ENCODE data around the gene SLC22A7.
"Not testable (repeated sequence)": the region's sequence is repeated elsewhere in the genome, so short reads cannot be mapped to it uniquely, and the experiment has no call there.

Gene SLC22A7

DNA sequence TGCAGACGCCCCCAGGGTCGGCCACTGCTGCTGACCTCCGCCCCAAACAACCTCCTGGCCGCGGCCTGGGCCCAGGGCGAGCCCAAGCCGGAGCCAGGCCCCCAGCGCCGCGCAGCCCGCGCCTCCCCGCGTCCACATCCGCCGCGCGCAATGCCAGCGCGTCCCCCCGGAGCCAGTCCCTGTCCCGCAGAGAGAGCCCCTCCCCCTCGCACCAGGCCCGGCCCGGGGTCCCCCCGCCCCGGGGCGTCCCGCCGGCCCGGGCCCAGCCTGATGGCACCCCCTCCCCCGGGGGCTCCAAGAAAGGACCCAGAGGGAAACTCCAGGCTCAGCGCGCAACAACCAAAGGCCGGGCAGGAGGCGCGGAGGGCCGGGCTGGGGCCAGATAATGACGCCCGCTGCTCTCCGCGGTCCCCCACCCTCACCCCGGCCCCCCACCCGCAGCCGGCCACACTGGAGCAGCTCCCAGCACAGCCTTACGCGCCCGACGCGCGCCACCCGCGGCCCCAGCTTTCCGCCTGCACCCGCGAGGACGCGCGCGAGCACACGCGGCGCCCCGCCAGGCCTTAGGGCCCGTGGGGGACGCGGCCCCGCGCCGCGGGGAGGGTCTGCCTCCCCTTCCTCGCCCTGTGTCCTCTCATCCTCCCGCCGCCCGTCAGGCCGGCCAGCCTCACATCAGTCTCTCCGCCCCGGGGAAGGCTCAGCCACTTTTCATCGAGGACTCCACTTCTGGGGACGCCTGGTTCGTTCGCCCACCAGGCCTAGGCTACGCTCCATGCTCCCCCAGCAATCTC is 12.9 kb upstream of the SLC22A7 start:
- DNase-seq, result no peak

DNA sequence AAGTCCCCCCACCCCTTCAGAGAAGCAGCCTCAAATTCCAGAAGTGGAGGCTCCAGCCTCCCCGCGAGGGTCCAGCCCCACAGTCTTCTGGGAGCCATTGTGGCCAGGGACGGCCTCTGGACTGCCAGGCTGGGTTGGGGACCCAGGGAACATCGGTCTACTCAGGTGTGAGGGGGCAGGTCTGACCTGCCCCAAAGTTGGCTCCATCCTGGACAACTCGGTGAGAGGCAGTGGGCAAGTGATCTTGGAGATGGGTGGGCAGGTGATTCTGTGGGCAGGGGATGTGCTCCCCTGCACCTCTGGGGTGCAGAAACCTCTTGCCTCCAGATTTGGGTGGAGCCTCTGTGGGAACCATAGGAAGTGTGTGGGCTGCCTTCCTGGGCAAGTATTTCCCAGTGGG is 12.2 kb upstream of the SLC22A7 start:
- no peak for DNase-seq

DNA sequence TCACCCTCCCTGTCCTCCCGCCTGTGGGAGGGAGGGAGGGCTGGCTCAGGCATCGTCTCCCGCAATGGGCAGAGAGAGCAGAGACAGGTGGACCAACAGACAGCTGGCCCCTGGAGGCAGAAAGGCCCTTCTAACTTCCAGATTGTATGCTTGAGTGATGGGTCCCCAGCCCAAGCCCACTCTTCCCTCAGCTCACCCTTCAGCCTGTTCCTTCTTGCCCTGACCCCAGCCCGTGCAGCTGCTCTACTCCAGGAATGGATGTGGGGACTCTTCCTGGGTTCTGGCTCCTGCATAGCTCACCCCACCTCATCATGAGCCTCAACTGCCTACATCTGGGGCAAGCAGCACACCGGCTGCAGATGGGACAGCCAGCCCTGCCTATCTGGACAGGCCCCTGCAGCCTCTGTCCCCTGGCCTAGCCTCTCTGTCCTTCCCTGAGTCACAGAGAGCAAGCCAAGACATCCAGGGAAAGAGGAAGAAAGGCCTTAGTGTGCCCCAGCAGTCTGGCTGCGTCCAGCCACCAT is 11.5 kb upstream of the SLC22A7 start:
- DNase-seq, result no peak

DNA sequence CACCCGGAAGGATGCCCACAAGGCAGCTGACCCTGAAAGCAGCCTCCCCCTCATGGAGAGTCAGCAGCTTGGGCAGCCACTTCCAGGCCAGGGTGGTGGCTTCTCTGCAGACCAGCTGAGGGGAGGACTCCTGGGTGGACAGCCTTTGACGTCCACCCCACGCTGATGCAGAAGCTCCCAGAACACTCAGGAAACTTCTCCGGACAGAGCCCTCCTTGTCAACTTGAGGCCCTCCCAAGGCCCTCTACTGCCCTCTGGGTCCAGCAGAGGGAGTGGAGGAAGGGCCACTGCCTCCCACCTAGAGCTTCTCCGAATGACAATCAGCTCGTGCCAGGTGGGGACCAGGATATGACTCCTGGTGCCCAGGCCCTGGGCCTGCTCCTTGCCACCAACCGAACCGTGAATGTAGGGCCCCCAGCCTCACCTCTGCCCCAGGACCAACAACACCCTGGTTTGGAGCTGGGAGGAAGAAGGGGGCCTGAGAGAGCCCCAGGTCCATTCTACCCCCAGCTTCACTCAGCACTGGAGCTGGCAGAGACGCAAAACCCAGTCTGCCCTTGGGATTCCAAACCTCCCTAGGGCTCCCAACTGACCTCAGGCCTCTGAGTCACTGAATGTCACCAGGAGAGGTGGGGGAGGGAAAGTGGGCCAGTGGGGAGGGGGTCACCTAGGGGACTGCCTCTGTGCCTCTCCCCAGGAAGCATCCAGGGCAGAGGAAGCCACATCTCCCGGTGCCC is 10.9 kb upstream of the SLC22A7 start:
- no peak for DNase-seq

DNA sequence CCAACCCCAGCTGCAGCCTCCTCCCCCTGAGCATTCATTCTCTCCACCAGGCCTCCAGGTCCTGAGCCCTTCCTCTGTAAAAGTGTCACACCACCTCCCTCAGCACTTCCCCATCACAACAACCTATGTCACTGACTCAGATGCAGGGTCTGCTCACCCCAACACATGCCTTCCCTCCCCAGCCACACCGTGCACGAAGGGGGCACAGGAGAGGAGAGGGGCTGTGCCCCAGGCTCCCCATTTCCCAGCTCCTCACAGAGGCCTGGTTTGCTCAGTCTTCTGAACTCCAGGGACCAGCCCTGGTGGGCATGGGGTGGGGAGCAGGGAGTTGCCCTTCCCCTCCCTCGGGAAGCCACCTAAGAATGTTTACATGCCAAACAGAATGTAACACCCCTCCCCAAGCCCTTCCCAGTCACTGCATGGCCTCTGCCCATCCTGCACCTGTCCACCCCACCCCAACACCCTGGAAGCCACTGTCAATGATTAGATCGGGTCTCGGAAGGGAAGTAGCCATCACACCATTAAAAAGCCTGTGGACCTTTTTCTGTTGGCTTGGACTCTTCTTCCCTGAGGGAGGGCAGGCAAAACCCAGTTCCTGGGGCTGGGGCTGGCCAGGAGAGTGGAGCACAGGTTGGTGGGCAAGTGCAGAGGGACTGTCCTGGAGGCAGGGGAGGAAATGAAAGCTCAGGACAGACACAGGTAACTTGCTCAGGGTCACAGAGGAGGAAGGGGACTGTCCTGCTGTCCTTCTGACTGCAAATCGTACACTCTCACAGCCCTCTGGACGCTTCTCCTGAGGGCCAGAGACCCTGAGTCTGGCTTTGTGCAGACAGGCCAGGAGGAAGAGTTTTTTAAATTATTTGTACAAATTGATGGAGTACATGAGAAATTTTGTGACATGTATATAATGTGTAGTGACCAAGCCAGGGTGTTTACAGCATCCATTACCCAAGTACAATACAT is 10.1 kb upstream of the SLC22A7 start:
- no peak for DNase-seq

DNA sequence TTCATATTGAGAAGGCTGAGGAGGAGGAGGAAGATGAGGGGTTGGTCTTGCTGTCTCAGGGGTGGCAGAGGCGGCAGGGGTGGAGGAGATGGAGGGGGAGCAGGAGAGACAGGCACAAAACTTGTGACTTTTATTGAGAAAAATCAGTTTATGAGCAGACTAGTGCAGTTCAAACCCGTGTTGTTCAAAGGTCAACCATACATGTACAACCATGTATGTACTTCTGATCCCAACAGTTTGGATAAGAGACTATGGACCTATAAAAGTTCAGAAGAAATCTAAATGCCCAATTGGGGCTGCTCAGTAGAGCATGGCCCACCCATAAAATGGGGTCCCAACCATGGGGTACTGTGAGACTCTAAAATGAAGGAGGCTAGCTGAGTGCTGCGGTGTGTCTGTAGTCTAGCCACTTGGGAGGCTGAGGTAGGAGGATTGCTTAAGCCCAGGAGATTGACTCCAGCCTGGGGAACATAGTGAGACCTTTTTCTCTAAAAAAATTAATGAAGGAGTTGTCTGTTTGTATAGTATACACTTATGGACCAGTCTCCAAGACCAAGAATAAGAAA is 7.6 kb upstream of the SLC22A7 start:
- DNase-seq, result no peak

DNA sequence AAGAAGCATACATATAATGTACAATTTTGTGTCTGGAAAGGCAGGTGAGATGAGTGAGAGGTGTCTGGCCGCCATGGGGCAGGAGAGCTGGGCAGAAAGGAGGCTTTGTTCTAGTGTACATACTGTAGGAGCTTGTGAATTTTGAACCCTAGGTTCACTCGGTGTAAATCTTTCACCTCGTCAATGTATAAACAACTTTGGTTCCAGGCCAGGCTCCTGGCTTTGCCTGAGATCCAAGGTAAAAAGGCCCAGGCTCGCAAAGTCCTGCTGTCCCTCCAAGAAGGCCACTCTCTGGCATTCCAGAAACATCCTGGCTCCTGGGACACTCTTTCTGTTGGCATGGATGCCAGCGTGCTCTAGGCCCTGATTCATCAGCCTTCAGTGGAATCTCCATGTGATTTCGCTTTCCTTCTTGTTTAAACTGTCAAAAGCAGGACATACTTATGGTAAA is 7.1 kb upstream of the SLC22A7 start:
- no peak for DNase-seq

DNA sequence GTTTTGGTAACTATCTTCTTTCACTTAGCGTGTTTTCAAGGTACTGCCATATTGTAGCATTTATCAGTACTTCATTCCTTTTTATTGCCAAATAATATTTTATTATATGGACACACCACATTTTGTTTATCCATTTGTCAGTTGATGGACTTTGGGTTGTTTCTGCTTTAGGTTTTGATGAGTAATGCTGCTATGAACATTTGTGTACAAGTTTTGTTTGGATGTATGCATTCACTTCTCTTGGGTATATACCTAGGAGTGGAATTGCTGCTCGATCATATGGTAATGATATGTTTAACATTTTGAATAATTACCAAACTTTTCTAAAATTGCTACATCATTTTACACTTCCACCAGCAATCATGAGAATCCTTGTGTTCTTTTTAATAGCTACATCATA is 6.4 kb upstream of the SLC22A7 start:
- no peak for DNase-seq

DNA sequence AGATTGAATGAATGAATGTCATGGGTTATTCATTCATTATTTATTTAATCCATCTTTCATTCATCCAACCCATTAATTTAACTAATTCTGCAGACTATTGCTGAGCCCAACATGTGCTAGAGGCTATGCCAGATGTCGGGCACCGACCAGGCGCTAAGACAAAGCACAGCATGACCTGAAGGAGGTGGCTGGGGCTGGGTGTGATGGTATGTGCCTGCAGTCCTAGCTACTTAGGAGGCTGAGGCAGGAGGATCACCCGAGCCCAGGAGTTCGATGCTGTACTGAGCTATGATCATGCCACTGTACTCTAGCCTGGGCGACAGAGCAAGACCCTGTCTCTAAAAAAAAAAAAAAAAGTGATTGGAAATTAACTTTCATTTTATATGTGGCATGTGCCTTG is 5.7 kb upstream of the SLC22A7 start:
- DNase-seq, result no peak

DNA sequence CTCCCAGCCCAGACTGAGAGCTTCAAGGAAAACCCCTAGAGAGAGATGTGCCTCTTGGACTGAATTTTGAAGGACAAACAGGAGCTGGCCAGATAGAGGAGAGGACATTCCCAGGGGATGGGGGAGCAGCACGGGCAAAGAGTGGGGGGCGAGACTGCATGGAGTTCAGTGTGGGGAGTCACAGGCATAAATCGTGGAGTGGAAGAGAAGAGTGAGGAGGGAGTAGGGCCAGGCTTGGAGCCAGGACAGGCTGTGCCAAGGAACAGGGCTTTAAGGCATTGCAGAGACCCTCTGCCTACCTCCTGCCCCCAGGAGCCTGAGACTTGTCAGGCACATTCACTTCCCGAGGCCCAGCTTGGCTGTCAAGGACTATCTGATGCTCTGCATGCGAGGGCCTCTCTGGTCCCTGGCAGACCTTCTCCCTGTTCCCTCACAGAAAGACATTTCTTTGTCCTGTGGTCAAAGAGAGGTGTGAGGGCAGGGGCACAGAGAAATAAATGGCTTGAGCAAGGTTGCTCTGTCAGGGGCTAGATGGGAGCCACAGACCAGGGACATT is 5.2 kb upstream of the SLC22A7 start:
- no peak for DNase-seq

DNA sequence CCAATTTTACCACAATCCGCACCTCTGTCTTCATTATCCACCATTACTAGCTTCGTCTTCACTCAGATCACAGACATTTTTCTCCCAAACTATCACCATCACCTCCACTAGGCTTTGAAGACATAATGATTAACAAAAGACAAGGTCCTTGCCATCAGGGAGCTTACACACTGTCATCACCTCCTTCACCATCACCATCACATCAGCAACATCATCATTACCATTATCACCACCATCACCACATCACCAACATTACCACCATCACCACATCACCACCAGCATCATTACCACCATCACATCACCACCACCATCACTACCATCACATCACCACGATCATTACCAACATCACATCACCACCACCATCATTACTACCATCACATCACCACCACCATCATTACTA is 4.4 kb upstream of the SLC22A7 start:
- no peak for DNase-seq

DNA sequence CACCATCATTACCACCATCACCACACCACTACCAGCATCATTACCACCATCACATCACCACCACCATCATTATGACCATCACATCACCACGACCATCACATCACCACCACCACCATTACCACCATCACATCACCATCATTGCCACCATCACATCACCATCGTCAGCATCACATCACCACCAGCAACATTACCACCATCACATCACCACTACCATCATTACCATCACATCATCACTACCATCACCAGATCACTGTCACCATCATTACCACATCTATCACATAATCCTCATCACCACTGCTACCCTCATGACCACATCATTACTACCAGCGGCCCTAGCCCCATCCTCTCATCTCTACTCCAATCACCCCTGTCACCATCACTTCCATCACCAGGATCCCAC is 3.5 kb upstream of the SLC22A7 start:
- DNase-seq, result no peak

DNA sequence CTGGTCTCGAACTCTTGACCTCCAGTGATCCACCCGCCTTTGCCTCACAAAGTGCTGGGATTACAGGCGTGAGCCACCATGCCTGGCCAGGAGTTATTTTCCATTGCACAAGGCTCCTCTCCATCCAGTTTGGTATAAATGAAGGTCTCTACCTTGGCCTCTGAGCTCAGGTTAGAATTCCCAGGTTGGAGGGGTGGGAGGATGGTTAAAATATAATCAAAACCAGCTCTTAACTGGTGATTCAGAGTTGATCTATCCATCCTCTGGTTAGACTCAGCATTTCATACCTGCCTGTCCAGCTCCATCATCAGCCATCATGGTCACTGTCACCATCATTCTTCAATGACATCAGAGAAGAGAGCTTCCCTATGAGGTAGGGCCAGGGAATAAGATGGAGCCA is 2.6 kb upstream of the SLC22A7 start:
- no peak for DNase-seq

DNA sequence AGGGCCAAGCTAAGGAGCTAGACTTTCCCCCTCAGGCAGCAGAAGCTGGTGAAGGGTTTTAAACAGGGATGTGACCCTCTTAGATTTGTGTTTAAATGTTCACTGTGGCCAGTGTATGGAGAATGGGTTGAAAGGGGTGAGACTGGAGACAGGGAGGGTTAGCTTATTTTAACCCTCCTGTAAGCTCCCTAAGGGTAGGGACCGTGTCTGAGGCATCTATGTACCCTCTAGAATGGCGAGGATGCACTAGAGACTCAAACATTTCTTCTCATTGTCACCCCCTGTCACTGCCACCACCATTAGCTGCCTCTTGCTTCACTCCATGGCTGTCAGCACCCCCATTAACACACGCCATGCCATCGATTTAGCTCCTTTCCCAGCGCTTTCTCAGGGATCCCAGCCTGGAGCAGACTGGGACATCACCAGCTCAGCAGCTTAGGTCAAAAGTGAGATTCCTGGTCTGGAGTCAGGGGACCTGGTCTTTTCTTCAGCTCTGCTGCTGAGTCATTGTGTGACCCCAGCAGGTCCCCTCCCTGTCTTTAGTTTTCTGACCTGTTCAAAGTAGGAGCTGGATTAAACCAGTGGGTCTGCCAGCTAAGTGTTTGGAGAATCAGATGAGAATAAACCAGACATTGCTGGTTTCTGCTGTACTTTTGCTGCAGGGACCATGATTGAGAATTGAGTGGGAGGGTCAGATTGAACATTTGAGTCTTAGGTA is 1.1 kb upstream of the SLC22A7 start:
- no peak for DNase-seq

DNA sequence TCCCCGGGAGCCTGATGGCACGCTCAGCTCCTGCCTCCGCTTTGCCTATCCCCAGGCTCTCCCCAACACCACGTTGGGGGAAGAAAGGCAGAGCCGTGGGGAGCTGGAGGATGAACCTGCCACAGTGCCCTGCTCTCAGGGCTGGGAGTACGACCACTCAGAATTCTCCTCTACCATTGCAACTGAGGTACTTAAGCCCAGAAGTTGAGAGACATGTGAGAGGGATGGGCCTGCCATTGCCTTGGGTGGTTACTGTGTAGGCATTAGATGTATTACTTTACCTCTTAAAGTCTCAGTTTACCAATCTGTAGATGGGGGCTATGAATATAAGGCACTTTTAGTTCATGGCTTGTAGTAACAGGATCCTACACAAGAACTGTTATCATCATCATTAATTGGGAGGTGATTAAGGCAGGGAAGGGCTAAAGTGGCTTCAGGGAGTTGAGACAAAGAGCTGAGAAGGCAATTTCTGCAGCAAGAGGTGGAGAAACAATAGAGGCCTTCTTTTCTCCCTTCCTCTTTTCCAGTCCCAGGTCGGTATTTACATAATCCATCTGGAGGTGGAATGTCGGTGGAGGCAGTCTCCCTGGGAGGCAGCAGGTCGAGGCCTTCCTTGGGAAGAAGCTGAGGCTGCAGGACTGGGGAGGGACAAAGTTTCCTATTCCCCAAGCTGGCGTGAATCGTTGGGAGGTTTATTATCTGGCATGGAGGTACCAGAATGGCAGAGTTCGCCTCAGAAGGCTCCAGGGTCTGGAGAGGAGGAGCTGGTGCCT is 691 bp downstream of the SLC22A7 start:
- no peak for DNase-seq

DNA sequence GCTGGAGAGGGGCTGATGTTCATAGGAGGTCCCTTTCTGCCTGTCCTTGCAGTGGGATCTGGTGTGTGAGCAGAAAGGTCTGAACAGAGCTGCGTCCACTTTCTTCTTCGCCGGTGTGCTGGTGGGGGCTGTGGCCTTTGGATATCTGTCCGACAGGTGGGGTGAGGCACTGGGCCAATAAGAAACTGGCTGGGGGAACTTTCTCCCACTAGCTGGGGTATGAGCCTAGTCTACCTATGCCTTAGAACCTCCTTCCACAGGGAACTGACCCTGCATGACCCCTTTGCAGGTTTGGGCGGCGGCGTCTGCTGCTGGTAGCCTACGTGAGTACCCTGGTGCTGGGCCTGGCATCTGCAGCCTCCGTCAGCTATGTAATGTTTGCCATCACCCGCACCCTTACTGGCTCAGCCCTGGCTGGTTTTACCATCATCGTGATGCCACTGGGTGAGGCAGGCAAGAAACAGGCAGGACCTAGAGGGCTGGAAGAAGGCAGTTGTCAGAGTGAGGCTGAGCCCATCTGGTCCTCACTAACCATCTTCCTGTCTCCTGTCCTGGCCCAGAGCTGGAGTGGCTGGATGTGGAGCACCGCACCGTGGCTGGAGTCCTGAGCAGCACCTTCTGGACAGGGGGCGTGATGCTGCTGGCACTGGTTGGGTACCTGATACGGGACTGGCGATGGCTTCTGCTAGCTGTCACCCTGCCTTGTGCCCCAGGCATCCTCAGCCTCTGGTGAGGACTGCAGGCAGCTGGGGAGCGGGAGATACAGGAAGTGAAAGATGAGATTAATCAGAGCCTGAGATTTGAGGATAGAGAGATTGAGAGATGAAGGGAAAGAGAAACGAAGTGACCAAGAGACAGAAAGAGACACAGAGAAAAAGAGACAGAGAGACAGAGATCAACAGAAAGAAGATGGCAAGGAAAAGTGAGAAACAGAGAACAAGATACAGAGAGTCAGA is 1.6 kb downstream of the SLC22A7 start:
- peak; percentile 22 for DNase-seq

DNA sequence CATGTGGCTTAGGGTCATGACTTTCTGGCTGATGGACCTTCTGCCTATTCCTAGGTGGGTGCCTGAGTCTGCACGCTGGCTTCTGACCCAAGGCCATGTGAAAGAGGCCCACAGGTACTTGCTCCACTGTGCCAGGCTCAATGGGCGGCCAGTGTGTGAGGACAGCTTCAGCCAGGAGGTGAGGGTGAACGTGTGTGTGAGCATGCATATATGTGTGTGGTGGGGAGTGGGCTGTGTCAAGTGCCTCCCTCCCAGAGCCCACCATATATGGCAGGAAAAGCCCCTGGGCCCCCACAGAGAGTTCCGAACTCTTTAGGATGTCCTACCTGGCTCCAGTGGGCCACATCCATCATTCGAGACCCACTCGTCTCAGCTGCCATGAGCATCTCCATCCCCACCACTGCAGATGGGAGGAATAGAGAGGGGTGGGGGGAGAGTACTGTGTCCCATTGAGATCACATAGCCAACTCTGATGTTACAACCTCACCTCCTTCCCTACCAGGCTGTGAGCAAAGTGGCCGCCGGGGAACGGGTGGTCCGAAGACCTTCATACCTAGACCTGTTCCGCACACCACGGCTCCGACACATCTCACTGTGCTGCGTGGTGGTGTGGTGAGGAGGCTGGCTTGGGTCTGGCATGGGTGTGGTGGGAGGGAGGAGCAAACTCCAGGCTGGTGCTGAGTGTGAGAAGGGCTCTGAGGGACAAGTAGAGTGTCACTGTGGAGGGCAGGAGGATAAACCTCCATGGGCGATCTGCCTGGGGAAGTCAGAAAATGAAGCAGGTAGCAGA is 3.2 kb downstream of the SLC22A7 start:
- no peak for DNase-seq

DNA sequence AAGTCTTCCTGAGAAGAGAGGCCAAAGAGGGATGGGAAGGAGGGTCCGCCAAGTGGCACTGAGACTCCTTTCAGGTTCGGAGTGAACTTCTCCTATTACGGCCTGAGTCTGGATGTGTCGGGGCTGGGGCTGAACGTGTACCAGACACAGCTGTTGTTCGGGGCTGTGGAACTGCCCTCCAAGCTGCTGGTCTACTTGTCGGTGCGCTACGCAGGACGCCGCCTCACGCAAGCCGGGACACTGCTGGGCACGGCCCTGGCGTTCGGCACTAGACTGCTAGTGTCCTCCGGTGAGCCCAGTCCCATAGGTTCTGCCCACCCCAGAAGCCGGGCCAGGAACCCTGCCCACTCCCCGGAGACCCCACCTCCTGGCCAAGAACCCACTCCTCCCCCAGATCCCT is 4.1 kb downstream of the SLC22A7 start:
- DNase-seq, result no peak

DNA sequence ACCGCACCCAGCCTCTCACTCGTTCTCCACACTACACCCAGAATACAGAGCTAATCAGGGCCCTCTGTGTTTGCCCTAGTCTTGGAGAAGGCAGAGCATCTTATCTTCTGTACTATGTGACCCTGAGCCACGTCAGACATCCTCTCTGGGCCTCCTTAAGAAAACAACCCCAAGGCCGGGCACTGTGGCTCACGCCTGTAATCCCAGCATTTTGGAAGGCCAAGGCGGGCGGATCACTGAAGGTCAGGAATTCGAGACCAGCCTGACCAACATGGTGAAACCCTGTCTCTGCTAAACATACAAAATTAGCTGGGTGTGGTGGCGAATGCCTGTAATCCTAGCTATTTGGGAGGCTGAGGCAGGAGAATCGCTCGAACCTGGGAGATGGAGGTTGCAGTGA is 4.9 kb downstream of the SLC22A7 start:
- DNase-seq, result not testable (repeated sequence)
